Retina (tissue), 1 donor: ENCODE measurements around the gene ANAPC4.

Experiments
- DNase-seq: peaks from one replicate; pipeline ENCODE4 v3.0.0-alpha.2; 2016

ANAPC4 gene

DNA sequence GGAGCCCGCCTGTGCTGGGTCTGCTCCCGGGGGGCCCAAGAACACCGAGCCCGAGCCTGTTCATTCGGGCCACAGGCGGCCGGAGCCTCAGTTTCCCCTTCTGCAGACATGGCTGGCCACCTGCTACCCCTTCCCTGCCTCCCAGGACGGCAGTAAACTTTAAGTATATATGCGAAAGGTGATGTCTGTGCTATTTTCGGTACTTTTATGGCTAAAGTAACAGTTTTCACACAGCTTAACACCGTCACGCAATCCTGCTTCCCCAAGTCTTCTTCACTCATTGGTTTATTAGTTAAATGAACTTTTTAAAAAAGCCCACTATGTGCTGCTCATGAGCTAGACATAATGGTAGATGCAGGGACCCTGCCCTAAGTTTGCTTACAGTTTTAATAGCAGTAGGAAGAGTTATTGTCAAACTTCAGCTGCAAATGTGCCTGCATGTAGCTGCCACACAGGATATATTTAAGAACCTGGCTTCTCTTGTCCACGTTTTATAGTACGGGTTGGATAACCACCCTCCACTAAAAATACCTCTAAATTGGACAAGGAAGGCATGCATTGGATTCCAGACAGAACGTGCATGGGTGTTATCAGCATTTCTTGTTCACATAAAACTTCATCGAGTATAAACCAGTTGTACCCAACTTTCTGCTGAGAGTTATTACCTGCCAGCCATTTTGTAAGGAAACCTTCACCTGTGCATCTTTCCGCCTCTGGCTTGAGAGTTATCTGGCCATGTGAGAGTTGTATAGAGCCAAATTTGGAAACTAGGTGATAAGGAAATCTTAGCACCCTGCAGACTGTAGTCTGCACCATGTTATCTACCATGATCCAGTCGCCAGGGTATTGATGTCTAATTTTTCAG is 741 bp downstream of the ANAPC4 start:
- DNase-seq: no peak

DNA sequence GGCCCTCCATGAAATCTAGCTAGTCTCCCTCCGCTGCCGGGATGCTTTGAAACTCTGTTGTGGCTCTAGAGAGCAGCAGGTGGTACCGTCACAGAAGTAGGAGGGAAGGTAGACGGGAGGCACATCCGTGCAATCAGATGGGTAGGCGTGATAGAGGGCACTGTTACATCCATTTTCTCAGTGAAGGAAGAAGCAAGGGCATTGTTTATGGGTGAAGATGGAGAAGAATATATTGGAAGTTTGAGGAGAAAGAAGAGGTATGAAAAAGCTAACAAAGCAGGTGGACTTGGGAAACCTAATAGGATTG is 1.3 kb downstream of the ANAPC4 start:
- DNase-seq: no peak

DNA sequence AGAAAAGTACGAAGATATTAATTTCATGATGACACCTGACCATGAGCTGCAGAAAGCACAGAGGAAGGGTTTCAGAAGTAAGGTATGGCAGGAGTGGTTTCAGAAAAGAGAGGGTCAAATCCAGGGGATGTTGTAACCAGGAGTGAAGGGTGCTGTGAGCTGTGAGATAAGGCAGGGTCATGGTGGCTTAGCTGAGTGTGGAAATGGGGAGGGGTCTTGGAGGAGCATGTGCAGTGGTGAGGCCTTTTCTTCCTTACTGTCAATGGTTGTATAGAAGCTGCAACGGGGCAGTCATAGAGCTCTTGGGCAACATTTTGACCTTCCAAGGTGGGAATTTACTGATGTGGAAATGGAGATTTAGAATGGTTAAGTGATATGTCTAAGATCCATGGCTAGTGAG is 2.5 kb downstream of the ANAPC4 start:
- no peak for DNase-seq

DNA sequence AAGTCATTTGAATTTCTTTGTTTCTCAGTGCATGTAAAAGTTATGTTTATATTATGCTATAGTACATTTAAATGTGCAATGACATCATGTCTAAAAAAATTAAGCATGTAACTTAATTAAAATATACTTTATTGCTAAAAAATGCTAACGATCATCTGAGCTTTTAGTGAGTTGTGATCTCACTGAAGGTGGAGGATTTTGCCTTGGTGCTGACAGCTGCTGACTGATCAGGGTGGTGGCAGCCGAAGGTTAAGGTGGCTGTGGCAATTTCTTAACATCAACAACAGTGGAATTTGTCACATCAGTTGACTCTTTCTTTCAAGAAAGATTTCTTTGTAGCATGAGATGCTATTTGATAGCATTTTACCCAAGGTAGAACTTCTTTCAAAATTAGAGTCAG is 6.6 kb downstream of the ANAPC4 start:
- DNase-seq: no peak

DNA sequence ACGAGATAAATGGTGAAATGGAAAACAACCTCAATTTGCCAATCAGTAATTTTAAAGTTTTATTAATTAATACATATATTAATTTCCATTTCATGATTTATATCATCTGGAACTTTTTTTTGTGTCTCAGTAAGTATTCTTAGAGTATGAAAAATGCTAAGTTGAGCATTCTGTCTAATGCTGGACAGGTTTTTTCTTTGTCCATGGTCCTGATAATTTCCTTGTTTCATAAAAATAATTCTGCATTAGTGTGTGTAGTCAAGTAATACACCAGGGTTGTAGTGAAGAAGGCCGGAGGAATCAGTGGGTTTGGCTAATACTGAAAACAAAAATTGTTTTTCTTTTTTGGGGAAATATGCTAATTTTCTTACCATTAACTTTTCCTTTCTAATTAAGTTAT is 9.9 kb downstream of the ANAPC4 start:
- no peak for DNase-seq

DNA sequence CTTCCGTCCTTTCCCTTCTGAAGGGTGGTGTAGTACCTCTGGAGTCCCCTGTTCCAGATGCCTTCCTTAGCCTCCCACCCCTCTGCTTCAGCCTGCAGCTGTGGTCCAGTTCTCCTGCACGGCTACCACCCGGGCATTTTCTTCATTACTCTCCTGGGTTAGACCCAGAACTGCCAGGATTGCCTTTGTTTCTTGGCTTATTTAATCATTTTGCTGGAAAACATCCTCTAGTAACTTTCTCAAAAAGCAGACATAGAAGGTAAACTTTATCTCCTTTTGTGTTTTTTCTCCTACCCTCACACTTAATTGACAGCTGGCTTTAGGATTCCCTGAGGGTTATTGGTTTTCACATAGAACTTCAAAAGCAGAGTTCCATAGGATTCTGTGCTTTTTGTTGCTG is 20.2 kb downstream of the ANAPC4 start:
- DNase-seq: no peak

DNA sequence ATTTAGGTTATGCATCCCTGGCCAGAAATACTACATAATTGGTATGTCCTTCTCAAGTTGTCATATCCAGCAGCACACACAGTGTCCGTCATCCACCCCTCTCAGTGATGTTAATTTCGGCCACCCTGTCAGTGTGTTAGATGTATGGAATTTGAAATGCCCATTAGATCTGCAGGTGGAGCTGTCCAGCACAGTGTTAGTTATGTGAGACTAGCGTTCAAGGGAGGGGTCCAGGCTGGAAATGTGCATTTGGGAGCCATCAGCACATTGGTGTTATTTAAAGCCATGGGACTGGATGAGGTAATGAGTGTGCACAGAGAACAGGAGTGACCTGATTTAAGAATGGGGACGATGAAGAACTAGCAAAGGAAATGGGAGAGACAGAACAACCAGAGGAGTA is 22.4 kb downstream of the ANAPC4 start:
- no peak for DNase-seq

DNA sequence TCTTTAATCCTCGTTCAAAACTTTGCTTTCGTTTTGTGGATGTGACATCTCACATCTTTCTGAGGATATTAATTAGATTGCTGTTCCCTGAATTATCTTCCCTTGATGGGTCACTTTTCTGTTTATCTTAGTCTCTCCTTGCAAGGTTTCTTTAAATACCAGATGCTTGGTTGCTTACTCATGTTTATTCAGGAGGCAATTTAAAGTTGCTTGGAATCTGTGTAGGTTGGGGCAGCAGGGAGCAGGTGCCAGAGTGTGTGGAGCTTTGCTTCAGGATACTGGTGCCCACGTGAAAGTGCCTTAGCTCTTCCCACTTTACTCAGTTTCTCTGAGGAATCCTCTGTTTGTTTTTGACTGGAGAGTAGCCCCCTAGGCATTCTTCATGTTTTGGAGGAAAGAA is 24.0 kb downstream of the ANAPC4 start:
- DNase-seq: no peak

DNA sequence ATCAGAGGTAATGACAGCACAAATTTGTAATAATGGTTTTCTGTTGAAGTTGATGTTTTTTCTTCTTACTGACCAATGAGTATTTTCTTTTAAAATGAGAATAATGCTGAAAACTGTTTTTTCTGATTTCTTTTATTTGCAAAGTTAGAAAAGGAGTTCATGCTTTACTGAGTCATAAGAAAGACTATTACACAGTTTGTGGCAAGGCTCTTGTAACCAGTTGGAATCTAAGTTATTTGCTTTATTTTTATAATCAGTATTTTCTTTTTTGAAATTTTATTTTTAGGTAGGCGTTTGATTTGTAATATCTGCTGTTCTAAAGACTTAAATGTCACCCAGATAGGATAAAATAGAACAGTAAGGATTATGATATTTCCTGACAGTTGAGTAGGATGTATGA is 25.5 kb downstream of the ANAPC4 start:
- no peak for DNase-seq

DNA sequence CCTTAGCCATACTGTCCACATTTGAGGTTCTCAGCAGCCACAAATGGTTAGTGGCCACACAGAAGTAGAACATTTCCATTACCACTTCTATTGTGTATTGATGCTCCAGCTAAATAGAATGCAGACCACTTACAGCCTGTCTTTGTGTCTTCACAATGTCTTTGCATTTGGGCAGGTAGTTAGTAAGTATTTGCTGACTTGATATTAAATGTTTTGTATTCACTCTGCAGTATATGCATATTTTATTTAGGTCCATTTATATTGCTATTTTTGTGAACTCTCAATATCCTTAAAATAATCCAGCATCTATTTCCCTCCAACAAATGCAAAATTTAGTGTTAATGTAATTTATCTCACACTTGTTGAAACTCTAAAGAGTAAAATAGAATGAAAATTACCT is 26.6 kb downstream of the ANAPC4 start:
- DNase-seq: no peak

DNA sequence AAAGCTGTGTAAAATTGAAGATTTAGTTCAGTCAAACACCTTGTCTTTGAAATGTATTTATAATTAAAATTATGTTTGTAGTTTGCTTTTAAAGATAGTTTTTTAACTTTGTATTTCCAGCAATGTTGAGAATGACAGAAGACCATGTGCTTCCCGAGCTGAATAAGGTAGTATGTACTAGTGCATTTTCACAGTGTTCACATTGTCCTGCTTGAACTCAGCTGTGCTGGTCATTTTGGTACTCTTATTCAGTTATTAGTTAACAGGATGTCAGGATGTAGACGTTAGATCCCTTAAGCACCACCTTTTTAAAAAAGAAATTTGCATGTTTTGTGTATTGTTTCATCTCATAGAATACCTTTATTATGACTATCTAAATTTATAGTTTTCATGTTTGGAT is 28.4 kb downstream of the ANAPC4 start:
- DNase-seq: no peak

DNA sequence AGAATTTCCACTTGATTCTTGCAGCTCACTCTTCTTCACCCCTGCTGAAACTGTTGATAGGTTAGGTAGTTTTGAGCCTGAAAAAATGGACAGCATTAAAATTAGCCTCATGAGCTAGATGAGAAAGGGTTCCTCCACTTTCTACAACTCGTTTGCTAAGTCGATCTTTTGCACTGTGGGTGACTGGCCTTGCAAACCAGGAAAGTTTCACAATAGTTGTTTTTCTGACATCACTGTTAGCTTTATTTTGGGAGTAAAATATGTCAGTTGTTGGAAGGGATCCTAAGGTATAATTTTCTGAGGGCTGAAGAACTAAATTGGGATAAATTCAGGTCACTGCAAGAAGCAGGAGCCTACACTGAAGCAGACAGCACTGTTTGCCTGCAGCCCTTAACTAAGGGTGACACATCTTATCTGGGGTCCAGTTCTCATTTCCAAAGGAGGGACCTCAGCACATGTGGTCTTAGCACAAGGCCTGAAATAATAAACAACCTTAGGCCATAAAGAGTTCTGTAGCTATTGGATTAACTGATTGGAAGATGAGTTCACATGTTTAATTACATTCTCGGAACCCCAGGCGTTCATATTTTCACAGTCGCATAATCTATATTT is 29.1 kb downstream of the ANAPC4 start:
- DNase-seq: no peak

DNA sequence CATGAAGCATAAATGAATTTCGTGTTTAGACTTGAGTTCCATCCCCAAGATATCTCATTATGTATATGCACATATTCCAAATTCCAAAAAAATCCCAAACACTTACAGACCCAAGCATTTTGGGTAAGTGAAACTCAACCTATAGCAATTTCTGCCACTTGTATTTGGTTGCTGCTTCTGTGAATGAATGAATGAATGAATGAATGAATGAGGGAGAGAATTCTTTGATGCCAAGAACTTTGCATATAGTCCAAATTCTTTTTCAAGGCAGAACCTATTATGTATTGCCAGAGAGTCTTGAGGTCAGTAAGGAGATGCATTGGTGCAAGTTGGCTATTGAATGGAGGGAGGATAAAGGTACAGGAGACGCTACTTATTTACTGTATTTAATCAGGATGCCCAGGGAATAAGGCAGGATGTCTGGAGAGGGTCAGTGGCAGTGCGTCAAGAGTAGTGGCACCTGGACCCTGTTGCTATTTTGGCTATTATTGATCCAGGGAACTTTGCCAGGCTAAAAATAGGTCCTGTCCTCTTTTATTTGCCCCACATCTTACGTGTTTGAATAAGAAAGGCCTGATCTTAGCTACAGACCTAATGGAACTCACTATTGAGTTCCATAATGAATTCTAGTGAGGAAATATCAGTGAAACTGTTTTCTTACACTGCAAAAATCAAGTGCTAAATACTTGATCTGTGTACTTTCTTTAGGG is 33.9 kb downstream of the ANAPC4 start:
- DNase-seq: no peak

DNA sequence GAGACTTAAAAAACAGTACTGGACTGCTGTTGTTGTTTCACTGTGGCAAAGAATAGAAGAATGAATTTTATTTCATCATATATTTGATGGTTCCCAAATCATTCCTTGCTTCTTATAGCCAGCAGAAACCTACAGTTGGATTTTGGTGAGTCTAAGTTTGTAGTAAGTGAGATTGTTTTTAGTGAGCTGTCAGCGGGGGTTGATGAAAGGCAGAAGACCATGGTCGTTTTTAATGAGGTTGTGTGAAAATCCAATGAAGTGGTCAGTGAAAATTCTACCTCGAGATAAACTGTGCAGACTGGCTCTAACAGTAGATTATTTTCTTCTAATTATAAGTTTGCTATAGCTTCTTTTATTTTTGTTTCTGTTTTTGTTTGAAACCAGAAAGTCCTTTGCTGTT is 36.2 kb downstream of the ANAPC4 start:
- DNase-seq: no peak

DNA sequence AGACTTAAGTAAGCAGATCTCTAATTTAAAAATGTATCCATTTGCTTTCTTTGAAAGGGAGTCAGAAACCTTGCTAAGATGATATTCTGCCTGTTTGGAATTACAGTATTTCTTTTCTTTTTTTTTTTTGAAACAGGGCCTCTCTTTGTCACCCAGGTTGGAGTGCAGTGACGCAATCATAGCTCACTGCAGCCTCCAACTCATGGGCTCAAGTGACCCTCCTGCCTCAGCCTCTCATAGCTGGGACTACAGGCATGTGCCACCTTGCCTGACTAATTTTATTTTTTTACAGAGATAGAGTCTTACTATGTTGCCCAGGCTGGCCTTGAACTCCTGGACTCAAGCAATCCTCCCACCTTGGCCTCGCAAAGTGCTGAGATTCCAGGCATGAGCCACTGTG is 40.0 kb downstream of the ANAPC4 start:
- no peak for DNase-seq

DNA sequence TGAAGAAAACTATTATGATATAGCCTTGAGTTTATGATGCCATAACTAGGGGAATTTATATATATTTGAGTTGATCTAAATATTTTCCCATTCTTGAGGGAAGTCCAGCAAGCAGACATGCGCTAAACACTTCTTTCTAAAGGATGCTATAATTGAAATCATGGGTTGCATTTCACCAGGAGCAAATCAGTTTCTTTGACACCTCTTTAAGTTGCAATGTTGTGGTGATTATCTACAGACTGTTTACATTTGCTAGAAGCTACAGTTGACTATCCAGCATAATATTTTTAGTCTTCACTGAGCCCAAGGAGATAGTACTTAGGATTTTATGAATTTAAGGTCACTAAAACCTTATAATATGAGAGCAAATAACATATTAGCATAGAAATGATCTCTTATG is 43.9 kb downstream of the ANAPC4 start:
- DNase-seq: no peak

DNA sequence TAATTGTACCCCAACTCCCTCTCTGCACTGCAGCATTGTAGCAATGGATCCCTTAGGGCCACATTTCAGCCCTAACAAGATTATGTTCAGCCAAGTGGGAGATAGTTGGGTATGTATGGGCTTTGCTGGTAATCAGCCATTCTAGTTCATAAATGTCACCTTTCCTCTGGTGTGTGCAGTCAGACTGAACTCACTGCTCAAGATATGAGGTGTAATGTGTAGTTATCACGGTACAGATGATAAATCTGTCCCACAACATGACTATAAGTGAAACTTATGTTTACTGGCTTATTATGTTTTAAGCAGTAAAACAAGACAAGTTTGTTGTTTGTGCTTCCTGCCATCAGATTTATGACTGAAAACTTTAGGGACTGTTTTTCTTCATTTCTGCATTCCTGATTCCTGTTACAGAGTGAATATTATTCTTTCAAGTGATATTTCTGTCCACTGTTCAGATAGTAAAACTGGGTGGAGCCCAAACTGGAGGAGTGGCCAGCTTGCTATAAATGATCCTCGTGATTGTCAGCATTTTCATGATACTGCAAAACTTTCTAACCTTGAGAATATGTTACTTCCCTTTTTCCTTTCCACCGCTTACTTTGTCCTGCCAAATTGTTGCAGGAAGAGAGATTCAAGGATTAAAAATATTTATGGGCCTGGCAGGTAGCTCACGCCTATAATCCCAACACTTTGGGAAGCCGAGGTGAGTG is 44.9 kb downstream of the ANAPC4 start:
- DNase-seq: no peak

DNA sequence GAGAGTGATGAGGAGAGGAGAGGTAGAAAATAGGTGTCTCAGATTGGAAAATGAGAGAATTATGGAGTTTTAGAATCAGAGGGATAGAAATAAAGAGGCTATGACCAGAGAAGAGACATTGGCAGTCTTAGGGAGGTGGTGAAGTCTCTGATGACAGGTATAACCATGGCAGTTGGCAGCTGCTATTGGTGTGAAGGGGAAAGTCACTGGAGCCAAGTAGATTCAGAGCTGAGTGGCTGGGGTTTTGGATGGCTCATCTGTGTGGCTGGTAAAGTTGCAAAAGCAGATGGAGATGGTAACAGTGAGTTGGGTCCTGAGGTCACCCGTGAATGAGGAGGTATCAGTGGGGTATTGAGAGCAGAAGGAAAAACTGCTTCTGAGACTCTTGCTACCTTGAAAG is 46.5 kb downstream of the ANAPC4 start:
- DNase-seq: no peak

DNA sequence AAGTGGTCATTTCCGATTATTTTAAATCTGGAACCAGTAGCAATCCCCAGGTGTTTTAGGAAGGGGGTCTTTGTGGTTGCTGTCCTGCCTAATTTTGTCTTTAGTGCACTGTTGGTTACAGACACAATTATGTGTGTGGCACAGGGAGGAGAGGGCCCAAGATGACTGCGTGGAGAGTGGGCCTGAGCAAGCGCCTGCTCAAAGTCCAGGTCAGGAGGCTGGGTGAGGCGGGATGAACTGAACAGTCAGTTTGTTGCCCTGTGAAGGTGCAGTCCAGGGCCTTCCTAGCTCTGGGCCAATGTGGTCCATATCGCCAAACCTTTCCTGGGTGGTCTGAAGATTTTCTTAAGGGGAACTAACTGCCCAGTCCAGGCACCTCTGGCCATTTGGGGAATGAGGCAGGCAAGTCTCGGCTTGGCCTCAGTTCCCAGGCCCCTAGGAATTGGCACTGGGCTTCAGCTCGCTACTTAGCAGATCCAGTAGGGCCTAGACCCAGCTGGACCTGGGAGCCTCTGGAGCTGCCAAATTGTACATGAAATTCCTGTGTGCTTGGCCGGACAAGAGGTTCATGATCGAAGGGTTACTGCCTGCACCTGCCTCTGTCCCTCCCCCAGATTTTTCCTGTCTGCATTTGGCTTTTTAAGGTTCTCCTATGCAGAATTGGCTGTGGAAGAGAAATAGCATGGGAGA is 47.6 kb downstream of the ANAPC4 start:
- DNase-seq: no peak

DNA sequence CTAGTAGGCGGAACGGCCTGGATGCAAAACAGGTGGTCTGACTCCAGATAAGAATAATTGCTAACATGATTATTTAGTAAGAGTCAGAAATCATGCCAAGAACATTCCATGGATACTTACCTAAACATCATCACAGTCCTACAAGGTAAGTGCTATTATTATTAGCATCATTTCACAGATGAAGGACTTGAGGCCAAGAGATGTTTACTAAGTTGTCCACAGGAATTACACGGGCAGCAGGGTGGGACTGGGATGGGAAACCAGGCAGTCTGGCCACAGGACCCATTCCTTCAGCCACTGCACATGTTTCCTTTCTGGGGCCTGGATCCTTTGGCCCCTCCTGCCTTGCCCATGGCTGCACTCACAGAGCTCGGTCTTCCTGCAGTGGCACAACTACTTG is 48.3 kb downstream of the ANAPC4 start:
- DNase-seq: no peak

DNA sequence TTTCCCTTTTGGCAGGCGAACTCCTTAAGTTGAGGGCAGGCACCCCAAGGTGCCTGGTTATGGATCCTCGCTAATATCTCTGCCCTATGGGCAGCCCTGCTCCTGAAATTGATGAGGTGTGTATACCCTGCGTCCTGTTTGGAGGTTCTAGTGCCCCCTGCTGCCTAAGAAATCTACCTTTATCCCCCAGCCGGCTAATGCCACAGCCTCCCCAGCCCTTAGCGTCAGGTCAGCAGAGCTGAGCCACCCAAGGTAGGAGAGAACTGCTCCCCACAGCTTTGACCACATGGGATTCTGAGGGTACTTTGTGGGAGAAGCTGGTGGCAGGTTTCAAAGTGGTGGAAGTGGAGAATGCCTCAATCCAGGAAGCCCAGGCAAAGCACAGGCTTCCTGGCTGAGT is 50.8 kb downstream of the ANAPC4 start:
- DNase-seq: no peak

DNA sequence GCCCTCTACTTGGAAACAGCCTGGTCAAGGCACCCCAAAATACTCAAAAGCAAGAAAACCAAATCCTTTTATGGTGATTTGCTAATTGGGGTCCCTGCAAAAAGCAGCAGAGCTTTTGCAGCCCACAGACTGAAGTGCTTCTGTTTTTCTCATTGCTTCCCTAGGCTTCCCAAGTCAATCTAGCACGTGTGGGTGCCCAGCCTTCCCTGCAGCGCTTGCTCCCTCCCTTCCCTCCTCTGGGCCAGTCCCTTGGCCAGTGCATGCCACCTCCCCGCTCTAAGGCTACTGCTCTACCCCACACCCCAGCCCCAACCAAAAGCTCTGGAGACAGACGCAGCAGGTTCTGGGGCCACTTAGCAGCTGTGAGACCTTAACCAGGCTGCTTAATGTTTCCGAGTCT is 53.6 kb downstream of the ANAPC4 start:
- no peak for DNase-seq
